Dermis microvascular lymphatic vessel endothelial cell (primary cell): Measurements from ENCODE around the gene ABCA5. TPM values are rescaled to one million over a fixed set of nuclear protein-coding genes. Genes with fewer than 3 reads are reported as not detected.
"Not testable (repeated sequence)": the region's sequence is repeated elsewhere in the genome, so short reads cannot be mapped to it uniquely, and the experiment has no call there.

Experiments
- DNase-seq, 2 donors: peaks; one replicate each; pipeline versions ENCODE4 v3.0.0 to v3.0.0-alpha.2; 2010; ENCODE audit warnings: low read depth in 2 of 2
- total RNA-seq: library from RNA; depleted of rRNA; stranded (reverse); fragments of >200 nt; gene quantifications from 2 replicates; pipeline ENCODE4 v1.2.1, GENCODE V29; 2014

Gene ABCA5
- total RNA-seq, 1 donor from 2014 or later = 12.1 TPM

GRCh38 chr17:69213059-69213813 is 113.7 kb downstream of the ABCA5 start:
- no peak for DNase-seq

GRCh38 chr17:69208640-69209039 is 118.3 kb downstream of the ABCA5 start:
- no peak for DNase-seq

- DNase-seq = no peak
Measured at GRCh38 chr17:69207151-69207550, 119.8 kb downstream of the ABCA5 start.

- DNase-seq = no peak
Measured at GRCh38 chr17:69198238-69198637, 128.7 kb downstream of the ABCA5 start.

- DNase-seq = not testable (repeated sequence)
Measured at GRCh38 chr17:69196105-69196653, 130.8 kb downstream of the ABCA5 start.

Other genes with a start within 250 kb of the ABCA5 start
- gene ABCA6, start 185.2 kb downstream of the ABCA5 start, total RNA-seq = 2.2 and 7.5 TPM in 2 replicates
- gene ABCA10, start 98.3 kb downstream of the ABCA5 start, total RNA-seq = 0.13 and 0.76 TPM in 2 replicates
- 3.8 and 7.3 TPM in 2 replicates for gene MAP2K6, start 87.6 kb upstream of the ABCA5 start, total RNA-seq